ENCODE data around the gene ZNF710.

DNA sequence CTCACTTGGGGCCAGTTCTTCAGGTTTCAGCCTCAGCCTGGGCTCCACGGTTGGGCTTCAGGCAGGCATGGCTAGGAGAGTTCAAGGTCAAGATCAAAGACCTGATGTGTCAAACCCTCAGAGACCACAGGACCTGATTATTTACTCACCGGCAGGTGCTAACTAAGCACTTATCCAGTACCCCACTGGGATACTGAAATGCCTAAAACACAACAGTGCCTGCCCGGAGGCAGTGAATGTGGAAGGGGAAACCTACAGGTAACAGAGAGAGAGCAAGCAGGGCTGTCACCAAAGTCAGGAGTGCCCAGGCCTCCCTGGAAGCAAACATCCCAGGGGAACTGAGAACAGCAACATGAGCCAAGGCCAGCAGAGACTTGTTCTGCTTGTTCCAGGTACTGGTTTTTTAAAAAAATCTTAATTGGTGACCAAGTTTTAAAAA is 94.4 kb downstream of the ZNF710 start:
- TF ChIP-seq, protein P1, sequence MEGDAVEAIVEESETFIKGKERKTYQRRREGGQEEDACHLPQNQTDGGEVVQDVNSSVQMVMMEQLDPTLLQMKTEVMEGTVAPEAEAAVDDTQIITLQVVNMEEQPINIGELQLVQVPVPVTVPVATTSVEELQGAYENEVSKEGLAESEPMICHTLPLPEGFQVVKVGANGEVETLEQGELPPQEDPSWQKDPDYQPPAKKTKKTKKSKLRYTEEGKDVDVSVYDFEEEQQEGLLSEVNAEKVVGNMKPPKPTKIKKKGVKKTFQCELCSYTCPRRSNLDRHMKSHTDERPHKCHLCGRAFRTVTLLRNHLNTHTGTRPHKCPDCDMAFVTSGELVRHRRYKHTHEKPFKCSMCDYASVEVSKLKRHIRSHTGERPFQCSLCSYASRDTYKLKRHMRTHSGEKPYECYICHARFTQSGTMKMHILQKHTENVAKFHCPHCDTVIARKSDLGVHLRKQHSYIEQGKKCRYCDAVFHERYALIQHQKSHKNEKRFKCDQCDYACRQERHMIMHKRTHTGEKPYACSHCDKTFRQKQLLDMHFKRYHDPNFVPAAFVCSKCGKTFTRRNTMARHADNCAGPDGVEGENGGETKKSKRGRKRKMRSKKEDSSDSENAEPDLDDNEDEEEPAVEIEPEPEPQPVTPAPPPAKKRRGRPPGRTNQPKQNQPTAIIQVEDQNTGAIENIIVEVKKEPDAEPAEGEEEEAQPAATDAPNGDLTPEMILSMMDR (IDR thresholded peaks at IDR 0.05; ENCODE audit: poor library complexity, severe bottlenecking) = no peak
- TF ChIP-seq TAF1 (IDR thresholded peaks at IDR 0.05; ENCODE audit: low read depth) = no peak
- no peak for TF ChIP-seq EZH2 (IDR thresholded peaks at IDR 0.05; ENCODE audit: borderline replicate concordance, insufficient read depth, low read length, poor library complexity, severe bottlenecking)
- no peak for TF ChIP-seq RAD21 (conservative IDR thresholded peaks at IDR 0.05)

Data from neural cell (in vitro differentiated cells).